OCI-LY1 (cell line): ENCODE results near the gene RNF41.

ENCODE experiments used
- H2AFZ ChIP-seq: fragments of 200-600 bp; sonication (generic), shearing (Covaris generic); 2 replicates; pipeline ENCODE4 v1.6.0; 2014; ENCODE audit warnings: antibody characterized with exemption, mild to moderate bottlenecking, low read length
- H3F3A ChIP-seq: fragments of 200-600 bp; sonication (generic), shearing (Covaris generic); 2 replicates; pipeline ENCODE4 v1.6.0; 2014; ENCODE audit warnings: mild to moderate bottlenecking, antibody characterized with exemption, low read length, moderate library complexity; ENCODE audit not compliant: insufficient read depth
- H3K27ac ChIP-seq: fragments of 200-600 bp; sonication (generic); 2 replicates; pipeline ENCODE4 v1.5.1; 2014; ENCODE audit warnings: low read length, mixed run types, mild to moderate bottlenecking, low read depth; ENCODE audit not compliant: poor library complexity, severe bottlenecking
- H3K27me3 ChIP-seq: fragments of 200-600 bp; sonication (generic); 2 replicates; pipeline ENCODE4 v1.6.0; 2014; ENCODE audit warnings: antibody characterized with exemption, mild to moderate bottlenecking, low read length, moderate library complexity; ENCODE audit not compliant: insufficient read depth
- H3K36me3 ChIP-seq: fragments of 200-600 bp; sonication (generic); 2 replicates; pipeline ENCODE4 v1.6.1; 2014; ENCODE audit warnings: mild to moderate bottlenecking, antibody characterized with exemption, low read length, moderate library complexity, mixed read lengths; ENCODE audit not compliant: insufficient read depth
- H3K4me1 ChIP-seq: fragments of 200-600 bp; sonication (generic); 2 replicates; pipeline ENCODE4 v1.5.1; 2014; ENCODE audit warnings: mild to moderate bottlenecking, low read length, moderate library complexity; ENCODE audit not compliant: insufficient read depth, severe bottlenecking
- H3K4me2 ChIP-seq: fragments of 200-600 bp; sonication (generic), shearing (Covaris generic); 2 replicates; pipeline ENCODE4 v1.6.1; 2014; ENCODE audit warnings: low read length
- H3K4me3 ChIP-seq: fragments of 200-600 bp; sonication (generic); 2 replicates; pipeline ENCODE4 v1.5.1; 2014; ENCODE audit warnings: low read length, low read depth, mild to moderate bottlenecking, mixed read lengths; ENCODE audit not compliant: poor library complexity, severe bottlenecking
- H3K79me2 ChIP-seq: fragments of 200-600 bp; shearing (Covaris generic); 2 replicates; pipeline ENCODE4 v1.6.1; 2016; ENCODE audit warnings: mixed run types, low read length, mixed read lengths; ENCODE audit not compliant: insufficient read depth
- H3K9ac ChIP-seq: fragments of 200-600 bp; sonication (generic), shearing (Covaris generic); 2 replicates; pipeline ENCODE4 v1.6.1; 2014; ENCODE audit warnings: mild to moderate bottlenecking, low read length, mixed read lengths
- H3K9me2 ChIP-seq: fragments of 200-600 bp; sonication (generic), shearing (Covaris generic); 2 replicates; pipeline ENCODE4 v1.6.1; 2014; ENCODE audit warnings: low read depth, mild to moderate bottlenecking, low read length, mixed read lengths
- H3K9me3 ChIP-seq: fragments of 200-600 bp; shearing (Covaris generic); 2 replicates; pipeline ENCODE4 v1.6.1; 2014; ENCODE audit warnings: low read length, mixed read lengths
- H4K20me1 ChIP-seq: fragments of 200-600 bp; sonication (generic), shearing (Covaris generic); 2 replicates; pipeline ENCODE4 v1.6.0; 2016; ENCODE audit warnings: mild to moderate bottlenecking, low read length; ENCODE audit not compliant: insufficient read depth
- EZH2 ChIP-seq: fragments of 200-600 bp; sonication (generic), shearing (Covaris generic); IDR thresholded peaks from 2 replicates; pipeline ENCODE4 v1.8.0; 2017; ENCODE audit warnings: borderline replicate concordance, mixed run types, mild to moderate bottlenecking, antibody characterized with exemption, low read length, moderate library complexity, mixed read lengths
- TF ChIP-seq, protein P1 (sequence below): fragments of 200-600 bp; sonication (generic), shearing (Covaris generic); IDR thresholded peaks from 2 replicates; pipeline ENCODE4 v1.5.1; 2017; ENCODE audit warnings: mild to moderate bottlenecking, antibody characterized with exemption, low read length, moderate library complexity, mixed read lengths

RNF41 gene

DNA sequence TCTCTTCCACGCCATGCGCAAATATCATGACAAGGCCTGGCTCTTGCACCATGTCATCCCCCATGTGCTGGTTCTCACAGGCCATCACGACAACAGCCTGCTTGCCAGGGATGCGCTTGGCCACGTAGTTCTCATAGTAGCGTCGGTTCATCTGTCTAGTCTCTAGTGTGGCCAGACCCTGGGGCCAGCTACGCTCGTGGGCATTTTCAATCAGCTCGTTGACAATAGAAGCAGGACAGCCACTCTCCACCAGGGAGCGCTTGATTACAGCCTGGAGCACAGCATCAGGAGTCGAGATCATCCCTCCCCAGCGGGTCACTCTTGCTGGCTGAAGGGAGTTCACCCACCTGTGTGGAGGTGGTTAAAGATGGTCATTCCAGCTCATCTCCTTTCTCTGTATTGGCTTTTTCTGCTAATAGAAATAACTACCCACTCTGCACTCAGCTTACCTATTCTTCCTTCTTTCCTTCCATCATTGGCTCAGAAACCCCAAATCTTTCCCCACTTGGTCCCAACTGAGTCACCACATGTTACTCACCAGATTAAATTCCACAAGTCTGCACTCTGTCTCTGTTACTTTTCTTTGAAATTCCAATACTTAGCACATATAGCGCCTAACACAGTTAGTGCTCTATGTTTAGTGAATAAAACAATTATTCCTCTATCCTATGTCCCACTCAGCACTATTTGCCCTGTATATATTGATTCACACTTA is 15.1 kb downstream of the RNF41 start:
- Histone ChIP-seq H3K4me1 (peaks cover 58% of the 10 kb centered on the region), H3K9ac (peak overlapping the region; percentile 66; the same call in 1 of the 2 replicates), H3K36me3 (peaks cover 53% of the 10 kb centered on the region), H3K27me3 (no peaks in the 10 kb centered on the region), H3K27ac (peak overlapping the region; percentile 99), H2AFZ (no peak overlapping the region), H4K20me1 (no peaks in the 10 kb centered on the region), H3K4me2 (peak overlapping the region; percentile 69; the same call in 1 of the 2 replicates), H3K4me3 (peak overlapping the region; percentile 45), H3K9me2 (no peaks in the 10 kb centered on the region), H3F3A (no peaks in the 10 kb centered on the region), H3K79me2 (no peaks in the 10 kb centered on the region), H3K9me3 (no peaks in the 10 kb centered on the region)
- TF ChIP-seq EZH2: no peak
- TF ChIP-seq, protein P1, sequence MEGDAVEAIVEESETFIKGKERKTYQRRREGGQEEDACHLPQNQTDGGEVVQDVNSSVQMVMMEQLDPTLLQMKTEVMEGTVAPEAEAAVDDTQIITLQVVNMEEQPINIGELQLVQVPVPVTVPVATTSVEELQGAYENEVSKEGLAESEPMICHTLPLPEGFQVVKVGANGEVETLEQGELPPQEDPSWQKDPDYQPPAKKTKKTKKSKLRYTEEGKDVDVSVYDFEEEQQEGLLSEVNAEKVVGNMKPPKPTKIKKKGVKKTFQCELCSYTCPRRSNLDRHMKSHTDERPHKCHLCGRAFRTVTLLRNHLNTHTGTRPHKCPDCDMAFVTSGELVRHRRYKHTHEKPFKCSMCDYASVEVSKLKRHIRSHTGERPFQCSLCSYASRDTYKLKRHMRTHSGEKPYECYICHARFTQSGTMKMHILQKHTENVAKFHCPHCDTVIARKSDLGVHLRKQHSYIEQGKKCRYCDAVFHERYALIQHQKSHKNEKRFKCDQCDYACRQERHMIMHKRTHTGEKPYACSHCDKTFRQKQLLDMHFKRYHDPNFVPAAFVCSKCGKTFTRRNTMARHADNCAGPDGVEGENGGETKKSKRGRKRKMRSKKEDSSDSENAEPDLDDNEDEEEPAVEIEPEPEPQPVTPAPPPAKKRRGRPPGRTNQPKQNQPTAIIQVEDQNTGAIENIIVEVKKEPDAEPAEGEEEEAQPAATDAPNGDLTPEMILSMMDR: peak; percentile 86

DNA sequence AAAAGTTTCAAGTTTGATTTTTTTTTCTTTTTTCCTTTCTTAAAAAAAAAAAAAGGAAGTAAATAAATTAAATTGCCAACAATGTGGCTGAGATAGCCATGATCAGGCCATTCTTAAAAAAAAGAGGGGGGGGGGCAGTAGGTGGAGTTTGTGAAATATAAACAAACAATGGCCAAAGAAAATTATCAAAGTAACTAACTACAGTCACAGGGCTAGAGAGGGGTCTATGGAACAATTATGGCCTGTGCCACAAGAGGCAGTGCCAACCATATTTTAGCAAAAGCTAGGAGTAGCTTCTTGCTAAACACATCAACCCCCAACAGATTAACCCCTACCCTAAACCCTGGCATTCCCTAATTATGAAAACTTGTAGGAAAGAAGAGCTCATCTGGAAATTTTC is 16.3 kb downstream of the RNF41 start:
- Histone ChIP-seq H3K79me2 (no peaks in the 10 kb centered on the region), H3K36me3 (peaks cover 47% of the 10 kb centered on the region), H3K27me3 (no peaks in the 10 kb centered on the region), H2AFZ (no peak overlapping the region), H3K4me2 (no peak overlapping the region; the same call in 1 of the 2 replicates), H3F3A (no peaks in the 10 kb centered on the region), H3K9me2 (no peaks in the 10 kb centered on the region), H3K4me1 (peaks cover 51% of the 10 kb centered on the region), H4K20me1 (no peaks in the 10 kb centered on the region), H3K4me3 (no peak overlapping the region), H3K9me3 (no peaks in the 10 kb centered on the region), H3K27ac (peak overlapping the region; percentile 99), H3K9ac (no peak overlapping the region; the same call in 1 of the 2 replicates)
- no peak for TF ChIP-seq EZH2
- TF ChIP-seq, protein P1: peak; percentile 20; the same call in 1 of the 2 replicates

DNA sequence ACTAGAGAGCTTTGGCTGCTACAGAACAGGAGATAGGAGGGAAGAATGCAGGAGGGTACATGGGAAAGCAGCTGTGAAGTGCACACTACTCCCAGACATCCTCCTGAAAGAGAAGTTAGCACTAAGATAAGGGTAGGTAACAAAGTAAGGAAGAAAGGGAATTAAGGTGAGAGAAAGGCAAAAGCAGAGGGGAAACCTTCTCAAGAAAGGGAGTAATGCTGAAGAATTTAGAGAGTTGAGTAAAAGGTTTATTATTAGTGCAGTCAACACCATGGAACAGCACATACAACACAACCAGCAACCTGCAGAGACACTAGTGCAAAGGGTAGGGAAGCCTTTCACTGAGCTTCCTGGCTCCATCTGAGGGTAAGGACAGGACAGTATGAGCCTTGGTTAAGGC is 17.4 kb downstream of the RNF41 start:
- no peaks in the 10 kb centered on the region for H3K9me2 ChIP-seq
- H3K4me1 ChIP-seq: peaks cover 41% of the 10 kb centered on the region
- H3K27ac ChIP-seq: peak overlapping the region; percentile 54
- no peak overlapping the region for H3K4me2 ChIP-seq
- H3K36me3 ChIP-seq: peaks cover 37% of the 10 kb centered on the region
- no peak overlapping the region for H2AFZ ChIP-seq
- no peak overlapping the region for H3K4me3 ChIP-seq
- no peaks in the 10 kb centered on the region for H3F3A ChIP-seq
- no peak for TF ChIP-seq EZH2
- TF ChIP-seq, protein P1: no peak
- no peak overlapping the region for H3K9ac ChIP-seq
- no peaks in the 10 kb centered on the region for H3K27me3 ChIP-seq
- no peaks in the 10 kb centered on the region for H3K79me2 ChIP-seq
- H4K20me1 ChIP-seq: no peaks in the 10 kb centered on the region
- H3K9me3 ChIP-seq: no peaks in the 10 kb centered on the region
